IMR-90 (cell line): ENCODE data around the gene FMN1. TPM values are rescaled to one million over a fixed set of nuclear protein-coding genes. Genes with fewer than 3 reads are reported as not detected.

Source experiments
- ATAC-seq: fragments of 200-7000 bp; cut with Tn5 transposase; 2 replicates; pipeline ENCODE4 v1.9.1; 2020; ENCODE audit warnings: low read depth, mild to moderate bottlenecking, moderate library complexity
- BruUV-seq: library from RNA; stranded (reverse); fragments of 400-500 nt; replicated peaks from 2 replicates; lab custom pipeline; 2021; lab: Mats Ljungman, UMichigan
- CTCF ChIA-PET: fragments of 300-600 bp; formaldehyde crosslinking; extraction: SDS; loops from one replicate; lab custom pipeline; 2021; ENCODE audit warnings: antibody characterized with exemption; lab: Yijun Ruan, JAX
- POLR2A ChIA-PET: fragments of 300-600 bp; sonication (Branson Sonifier 250); formaldehyde crosslinking; loops from one replicate; lab custom pipeline; 2022; ENCODE audit warnings: antibody characterized with exemption; ENCODE audit not compliant: unreplicated experiment; lab: Charles Lee
- DNase-seq: peaks from one replicate; pipeline ENCODE4 v3.0.0; 2013
- H2AFZ ChIP-seq: replicated peaks from 2 replicates; pipeline ENCODE3; 2013; ENCODE audit warnings: low read length, mild to moderate bottlenecking; ENCODE audit not compliant: poor library complexity
- H2AK5ac ChIP-seq: 2 replicates; pipeline ENCODE4 v1.6.1; 2013; ENCODE audit warnings: low read depth, low read length, inconsistent platforms
- H2AK9ac ChIP-seq: replicated peaks from 2 replicates; pipeline ENCODE3; 2013; ENCODE audit warnings: mild to moderate bottlenecking, low read depth, low read length, moderate library complexity; ENCODE audit not compliant: poor library complexity
- H2BK120ac ChIP-seq: 2 replicates; pipeline ENCODE4 v1.6.1; 2013; ENCODE audit warnings: low read depth, low read length, inconsistent platforms
- H2BK15ac ChIP-seq: 3 replicates; pipeline ENCODE4 v1.6.1; 2013; ENCODE audit warnings: low read depth, low read length, inconsistent platforms
- H2BK20ac ChIP-seq: 2 replicates; pipeline ENCODE4 v1.6.1; 2013; ENCODE audit warnings: low read depth, mild to moderate bottlenecking, inconsistent platforms, low read length, moderate library complexity
- H2BK5ac ChIP-seq: 2 replicates; pipeline ENCODE4 v1.6.1; 2013; ENCODE audit warnings: mild to moderate bottlenecking, low read depth, low read length, inconsistent platforms; ENCODE audit not compliant: poor library complexity, severe bottlenecking
- H3K14ac ChIP-seq: replicated peaks from 2 replicates; pipeline ENCODE4 v1.6.1; 2013; ENCODE audit warnings: low read depth, low read length, inconsistent platforms
- H3K18ac ChIP-seq: 2 replicates; pipeline ENCODE4 v1.6.1; 2013; ENCODE audit warnings: low read depth, low read length, control low read depth
- H3K23ac ChIP-seq: 2 replicates; pipeline ENCODE4 v1.6.1; 2013; ENCODE audit warnings: low read depth, low read length, inconsistent platforms
- H3K27ac ChIP-seq: 2 replicates; pipeline ENCODE4 v1.5.1; 2013; ENCODE audit warnings: mild to moderate bottlenecking, control low read depth, low read length; ENCODE audit not compliant: insufficient read depth
- H3K27me3 ChIP-seq: 2 replicates; pipeline ENCODE4 v1.6.1; 2013; ENCODE audit warnings: low read length; ENCODE audit not compliant: control insufficient read depth, insufficient read depth
- H3K36me3 ChIP-seq: 2 replicates; pipeline ENCODE4 v1.6.1; 2013; ENCODE audit warnings: low read length, mixed read lengths; ENCODE audit not compliant: control insufficient read depth, insufficient read depth
- H3K4ac ChIP-seq: 2 replicates; pipeline ENCODE4 v1.6.1; 2013; ENCODE audit warnings: low read depth, low read length, inconsistent platforms
- H3K4me1 ChIP-seq: 2 replicates; pipeline ENCODE4 v1.6.1; 2013; ENCODE audit warnings: low read length, mixed read lengths; ENCODE audit not compliant: control insufficient read depth, insufficient read depth
- H3K4me2 ChIP-seq: 2 replicates; pipeline ENCODE4 v1.6.1; 2013; ENCODE audit warnings: low read depth, mild to moderate bottlenecking, control low read depth, low read length, moderate library complexity
- H3K4me3 ChIP-seq: 2 replicates; pipeline ENCODE4 v1.5.1; 2013; ENCODE audit warnings: low read depth, mild to moderate bottlenecking, control low read depth, low read length, moderate library complexity; ENCODE audit not compliant: insufficient read depth
- H3K56ac ChIP-seq: 2 replicates; pipeline ENCODE4 v1.6.1; 2013; ENCODE audit warnings: low read length, inconsistent platforms; ENCODE audit not compliant: insufficient read depth; ENCODE audit errors: extremely low read depth
- H3K79me1 ChIP-seq, 2 experiments: 2 replicates each; pipeline ENCODE4 v1.6.1; 2013; ENCODE audit warnings: low read length in 2 of 2, inconsistent platforms in 1 of 2, low read depth in 1 of 2
- H3K9ac ChIP-seq: 2 replicates; pipeline ENCODE4 v1.6.1; 2013; ENCODE audit warnings: low read depth, low read length, control low read depth
- H3K9me1 ChIP-seq: 2 replicates; pipeline ENCODE4 v1.6.1; 2013; ENCODE audit warnings: low read length, inconsistent platforms; ENCODE audit not compliant: insufficient read depth
- H3K9me3 ChIP-seq: 2 replicates; pipeline ENCODE4 v1.6.1; 2013; ENCODE audit warnings: low read length; ENCODE audit not compliant: control insufficient read depth, insufficient read depth
- H4K20me1 ChIP-seq: 2 replicates; pipeline ENCODE4 v1.6.1; 2013; ENCODE audit warnings: low read length, inconsistent platforms; ENCODE audit not compliant: insufficient read depth
- H4K5ac ChIP-seq: 2 replicates; pipeline ENCODE4 v1.6.1; 2013; ENCODE audit warnings: mild to moderate bottlenecking, low read depth, low read length, control low read depth
- H4K8ac ChIP-seq, 2 experiments: 2 replicates each; pipeline ENCODE4 v1.6.1; 2013; ENCODE audit warnings: low read depth in 2 of 2, low read length in 2 of 2, control low read depth in 1 of 2, inconsistent platforms in 1 of 2
- H4K91ac ChIP-seq: 2 replicates; pipeline ENCODE4 v1.6.1; 2013; ENCODE audit warnings: low read depth, low read length, inconsistent platforms; ENCODE audit not compliant: insufficient read depth
- CHD1 ChIP-seq: IDR thresholded peaks from 2 replicates; pipeline ENCODE4 v1.6.1; 2012; ENCODE audit warnings: low read depth, low read length, improper control_type of control experiment
- MAZ ChIP-seq: IDR thresholded peaks from 2 replicates; pipeline ENCODE4 v1.6.1; 2012; ENCODE audit warnings: low read depth, mild to moderate bottlenecking, low read length, improper control_type of control experiment, moderate library complexity, borderline replicate concordance
- RAD21 ChIP-seq: IDR thresholded peaks from 2 replicates; pipeline ENCODE4 v1.6.1; 2012; ENCODE audit warnings: low read length, improper control_type of control experiment
- RFX5 ChIP-seq: IDR thresholded peaks from 2 replicates; pipeline ENCODE4 v1.8.0; 2012; ENCODE audit warnings: low read depth, mild to moderate bottlenecking, low read length, moderate library complexity
- SMC3 ChIP-seq: fragments of 150-350 bp; IDR thresholded peaks from 2 replicates; pipeline ENCODE4 v1.6.1; 2016; ENCODE audit warnings: low read depth, mild to moderate bottlenecking, antibody characterized with exemption, low read length, moderate library complexity
- USF2 ChIP-seq: fragments of 150-350 bp; IDR thresholded peaks from 2 replicates; pipeline ENCODE4 v1.6.1; 2017; ENCODE audit warnings: mild to moderate bottlenecking, antibody characterized with exemption, low read length, low read depth
- dilution Hi-C: fragments of 300-500 bp; cut with HindIII; formaldehyde crosslinking; loops from one replicate; pipeline ENCODE4 v1.14.3; 2018; ENCODE audit warnings: low sequenced_read_pairs; ENCODE audit not compliant: unreplicated experiment
- in situ Hi-C: fragments of 300-500 bp; cut with MboI; formaldehyde crosslinking; loops from 3 replicates; pipeline ENCODE4 v1.14.3; 2019; ENCODE audit warnings: low sequenced_read_pairs, inconsistent platforms, mixed read lengths
- intact Hi-C: fragments of 100-400 bp; cut with micrococcal nuclease; formaldehyde crosslinking; loops from 2 replicates; pipeline ENCODE4 v1.10.0; 2022
- polyA plus RNA-seq, 3 experiments: library from polyadenylated mRNA; depleted of rRNA; stranded (reverse); fragments of >200 nt; gene quantifications; 2 replicates each; pipeline ENCODE4 v1.2.3, GENCODE V29; 2012; ENCODE audit warnings: low replicate concordance in 1 of 3
- total RNA-seq: library from RNA; depleted of rRNA; stranded (reverse); fragments of >200 nt; gene quantifications from 2 replicates; pipeline ENCODE4 v1.2.3, GENCODE V29; 2012

FMN1 gene
- total and polyA plus RNA-seq, 2 of the 4 experiments (the other 2 are of a cell fraction), result 7.3 to 17.6 TPM

GRCh38 chr15:33034588-33034987, 159.9 kb downstream of the FMN1 start:
- H3K14ac ChIP-seq, result no peak overlapping the region
- H3K27me3 ChIP-seq, result no peaks in the 10 kb centered on the region

More at GRCh38 chr15:33034588-33034987, 159.9 kb downstream of the FMN1 start:
- no peak overlapping the region for H3K4me2 ChIP-seq
- H3K27ac ChIP-seq, result no peak overlapping the region
- dilution Hi-C loops (no loop called here), in situ Hi-C loops (no loop called here), intact Hi-C loops (no loop called here)
- peak overlapping the region; percentile 52; the same call in 1 of the 2 replicates for H3K23ac ChIP-seq
- H4K8ac ChIP-seq, result no peak overlapping the region
- H3K9me1 ChIP-seq, result peaks cover 11% of the 10 kb centered on the region; the same call in 1 of the 2 replicates
- no peak overlapping the region for H2AK9ac ChIP-seq
- H2BK120ac ChIP-seq, result no peak overlapping the region
- no peaks in the 10 kb centered on the region; the same call in 1 of the 2 replicates for H3K36me3 ChIP-seq
- H4K91ac ChIP-seq, result no peak overlapping the region
- H3K4me3 ChIP-seq, result no peak overlapping the region
- H2BK5ac ChIP-seq, result no peak overlapping the region
- peaks cover 10% of the 10 kb centered on the region for H3K4me1 ChIP-seq
- H3K9ac ChIP-seq, result no peak overlapping the region
- no peak overlapping the region for H2AK5ac ChIP-seq
- BruUV-seq, result no TSS peak
- no peaks in the 10 kb centered on the region for H3K9me3 ChIP-seq
- no peak overlapping the region for H2AFZ ChIP-seq
- no peak overlapping the region for H3K4ac ChIP-seq
- TF ChIP-seq SMC3 (no peak), MAZ (no peak), RFX5 (no peak), USF2 (no peak), CHD1 (no peak), RAD21 (no peak)
- POLR2A ChIA-PET, result no interaction called here
- H4K5ac ChIP-seq, result no peak overlapping the region
- H3K18ac ChIP-seq, result no peak overlapping the region
- CTCF ChIA-PET, result interaction anchor here (0.6 kb wide), 1 partner anchor 132 kb away, joined by 3 read pairs; no protein-coding TSS in a partner anchor
- H2BK15ac ChIP-seq, result no peak overlapping the region
- no peak for DNase-seq
- H2BK20ac ChIP-seq, result no peak overlapping the region
- H3K56ac ChIP-seq, result no peak overlapping the region
- H3K79me1 ChIP-seq, result peaks cover 20 to 60% of the 10 kb centered on the region in 2 experiments
- ATAC-seq, result no peak
- H4K20me1 ChIP-seq, result peaks cover 46% of the 10 kb centered on the region; the same call in 1 of the 2 replicates
